Iris pigment epithelial cell (primary cell): ENCODE data around the gene PRMT2.
"Not testable (repeated sequence)": the region's sequence is repeated elsewhere in the genome, so short reads cannot be mapped to it uniquely, and the experiment has no call there.

ENCODE experiments used
- DNase-seq: peaks from one replicate; pipeline ENCODE4 v3.0.0-alpha.2; 2011; ENCODE audit warnings: low read depth

The PRMT2 gene

GRCh38 chr21:46617267-46618051 is 18.0 kb upstream of the PRMT2 start:
- DNase-seq, result peak; percentile 87

- DNase-seq, result peak; percentile 54
Observed at GRCh38 chr21:46618738-46619379, 16.6 kb upstream of the PRMT2 start.

GRCh38 chr21:46619846-46620245 is 15.6 kb upstream of the PRMT2 start:
- no peak for DNase-seq

- DNase-seq, result no peak
Observed at GRCh38 chr21:46620846-46621245, 14.6 kb upstream of the PRMT2 start.

- DNase-seq, result no peak
Observed at GRCh38 chr21:46621457-46622182, 13.9 kb upstream of the PRMT2 start.

- DNase-seq, result peak; percentile 34
Observed at GRCh38 chr21:46622226-46622625, 13.2 kb upstream of the PRMT2 start.

- no peak for DNase-seq
Observed at GRCh38 chr21:46624050-46624449, 11.4 kb upstream of the PRMT2 start.

GRCh38 chr21:46625759-46626158 is 9.7 kb upstream of the PRMT2 start:
- DNase-seq, result no peak

- DNase-seq, result no peak
Observed at GRCh38 chr21:46626536-46626935, 8.9 kb upstream of the PRMT2 start.

GRCh38 chr21:46626975-46627501 is 8.4 kb upstream of the PRMT2 start:
- DNase-seq, result no peak

GRCh38 chr21:46627726-46628125 is 7.7 kb upstream of the PRMT2 start:
- DNase-seq, result no peak

GRCh38 chr21:46628868-46629267 is 6.6 kb upstream of the PRMT2 start:
- no peak for DNase-seq

GRCh38 chr21:46630915-46631314 is 4.6 kb upstream of the PRMT2 start:
- not testable (repeated sequence) for DNase-seq

GRCh38 chr21:46633566-46633965 is 1.9 kb upstream of the PRMT2 start:
- DNase-seq, result no peak

GRCh38 chr21:46634427-46634826 is 1.0 kb upstream of the PRMT2 start:
- DNase-seq, result no peak

GRCh38 chr21:46634966-46635323 is 529 bp upstream of the PRMT2 start:
- DNase-seq, result peak; percentile 89

GRCh38 chr21:46636181-46636512 is 673 bp downstream of the PRMT2 start:
- DNase-seq, result no peak

GRCh38 chr21:46636550-46637285 is 1.2 kb downstream of the PRMT2 start:
- DNase-seq, result no peak

- DNase-seq, result no peak
Observed at GRCh38 chr21:46637952-46638746, 2.7 kb downstream of the PRMT2 start.

- DNase-seq, result no peak
Observed at GRCh38 chr21:46639489-46640386, 4.3 kb downstream of the PRMT2 start.
